T1000 (cell line): ENCODE measurements around the gene STK24.

Experiments
- DNase-seq: peaks from one replicate; lab custom pipeline; 2025; ENCODE audit warnings: mixed read lengths; lab: John Stamatoyannopoulos, UW

STK24 gene

DNA sequence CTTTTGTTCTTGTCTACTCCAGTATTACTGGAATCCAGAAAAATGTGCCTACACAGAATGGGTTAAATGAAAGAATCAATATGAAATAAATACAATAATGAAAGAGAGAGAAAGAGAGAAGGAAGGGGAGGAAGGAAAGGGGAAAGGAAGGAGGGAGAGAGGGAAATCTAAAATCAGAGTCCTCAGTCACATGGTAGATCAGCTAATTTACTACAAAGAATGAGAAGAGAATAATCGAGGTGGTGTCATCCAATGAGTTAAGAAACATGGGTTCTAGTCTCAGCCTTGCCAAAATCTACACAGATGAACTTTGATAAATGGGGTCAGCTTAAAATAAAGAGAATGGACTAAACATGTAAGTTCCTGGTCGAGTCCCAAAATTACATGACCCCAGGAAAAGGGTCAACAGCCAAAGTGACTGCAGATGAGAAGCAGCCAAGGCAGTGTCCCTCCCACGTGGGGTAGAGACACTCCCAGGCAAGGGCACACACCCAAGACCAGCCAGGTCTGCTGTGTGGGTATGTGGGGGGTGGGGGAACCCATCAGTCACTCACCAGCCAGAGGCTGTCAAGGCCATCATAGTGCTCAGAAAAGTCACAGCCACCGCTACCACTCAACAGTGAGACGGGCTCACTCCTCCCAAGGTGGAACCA, 103.6 kb downstream of the STK24 start:
- DNase-seq: no peak

- DNase-seq: no peak
These were observed 105.0 kb downstream of the STK24 start for GRCh38 chr13:98471934-98472333.

GRCh38 chr13:98470920-98471319, 106.0 kb downstream of the STK24 start:
- no peak for DNase-seq

GRCh38 chr13:98468929-98469328, 108.0 kb downstream of the STK24 start:
- no peak for DNase-seq

DNA sequence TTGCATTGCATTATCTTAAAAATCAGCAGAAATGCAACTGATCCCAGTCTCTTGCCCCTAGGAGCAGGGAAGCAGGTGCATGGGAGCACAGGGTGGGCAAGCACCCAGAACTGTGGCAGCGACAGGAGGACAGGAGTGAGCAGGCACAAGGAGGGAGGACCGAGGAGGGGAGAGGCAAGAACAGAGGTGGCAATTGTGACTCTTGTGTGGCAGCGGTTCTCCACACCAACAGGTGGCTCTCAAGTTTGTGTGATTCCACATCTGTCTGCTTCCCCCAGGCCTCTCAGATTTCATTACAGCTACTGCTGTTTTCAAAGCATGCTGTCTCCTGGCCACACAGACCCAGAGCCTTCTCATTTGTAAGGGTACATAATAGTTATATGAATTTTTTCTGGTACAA, 108.5 kb downstream of the STK24 start:
- DNase-seq: no peak

- no peak for DNase-seq
These were observed 109.5 kb downstream of the STK24 start for GRCh38 chr13:98467263-98467985.

GRCh38 chr13:98466634-98467236, 110.2 kb downstream of the STK24 start:
- DNase-seq: no peak

- no peak for DNase-seq
These were observed 114.0 kb downstream of the STK24 start for GRCh38 chr13:98462946-98463345.

GRCh38 chr13:98462241-98462882, 114.5 kb downstream of the STK24 start:
- DNase-seq: no peak

- no peak for DNase-seq
These were observed 115.2 kb downstream of the STK24 start for GRCh38 chr13:98461486-98462240.

GRCh38 chr13:98460516-98460915, 116.4 kb downstream of the STK24 start:
- DNase-seq: no peak

DNA sequence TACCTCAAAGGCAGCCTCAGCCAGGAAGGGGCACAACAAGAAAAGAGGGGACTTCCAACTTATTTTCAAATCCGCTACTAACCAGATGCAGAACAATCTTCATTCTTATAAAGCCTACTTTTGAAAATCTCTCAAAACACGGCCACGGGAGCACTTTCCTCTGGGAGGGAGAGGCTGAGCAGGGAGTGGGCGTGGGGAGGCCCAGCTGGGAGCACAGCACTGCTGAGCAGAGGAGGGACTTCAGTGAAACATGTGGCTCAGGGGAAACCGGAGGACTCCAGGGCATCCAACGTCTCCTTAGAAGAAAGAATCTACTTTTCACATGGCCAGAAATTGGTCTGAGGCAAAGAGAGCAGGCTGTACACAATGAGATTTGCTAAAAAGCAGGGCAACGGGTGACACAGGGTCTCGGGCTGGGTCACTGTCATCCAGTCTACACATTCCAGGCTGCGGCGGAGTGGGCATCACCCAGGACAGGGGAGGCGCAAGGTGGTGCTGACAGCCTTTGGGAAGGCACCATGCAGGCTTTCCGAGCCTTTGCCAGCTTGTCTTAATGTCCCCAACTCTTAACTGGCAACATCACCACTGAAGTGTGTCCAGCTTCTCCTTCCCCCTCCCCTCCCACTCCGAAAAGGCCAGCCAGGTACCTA, 117.1 kb downstream of the STK24 start:
- DNase-seq: no peak

- DNase-seq: no peak
These were observed 117.7 kb downstream of the STK24 start for GRCh38 chr13:98459171-98459681.

- no peak for DNase-seq
These were observed 118.5 kb downstream of the STK24 start for GRCh38 chr13:98458431-98458830.

DNA sequence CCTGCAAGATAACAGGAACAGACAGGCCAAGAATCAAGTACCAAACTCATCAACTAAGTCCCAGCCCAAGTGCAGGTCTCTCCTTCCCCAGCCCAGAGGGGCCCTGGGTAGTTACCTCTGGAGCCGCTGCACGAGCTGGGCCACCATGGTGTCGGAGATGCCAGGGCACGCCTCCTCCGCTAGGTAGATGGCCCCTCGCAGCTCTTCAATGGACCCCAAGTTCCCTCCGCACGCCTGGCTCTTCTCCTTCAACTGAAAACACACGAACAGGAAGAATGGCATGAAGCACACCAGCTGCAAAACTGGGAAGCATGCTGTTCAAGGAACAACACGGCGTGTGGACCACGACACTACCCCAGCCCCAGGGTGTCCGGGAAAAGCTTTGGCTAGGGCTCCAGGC, 119.9 kb downstream of the STK24 start:
- no peak for DNase-seq

DNA sequence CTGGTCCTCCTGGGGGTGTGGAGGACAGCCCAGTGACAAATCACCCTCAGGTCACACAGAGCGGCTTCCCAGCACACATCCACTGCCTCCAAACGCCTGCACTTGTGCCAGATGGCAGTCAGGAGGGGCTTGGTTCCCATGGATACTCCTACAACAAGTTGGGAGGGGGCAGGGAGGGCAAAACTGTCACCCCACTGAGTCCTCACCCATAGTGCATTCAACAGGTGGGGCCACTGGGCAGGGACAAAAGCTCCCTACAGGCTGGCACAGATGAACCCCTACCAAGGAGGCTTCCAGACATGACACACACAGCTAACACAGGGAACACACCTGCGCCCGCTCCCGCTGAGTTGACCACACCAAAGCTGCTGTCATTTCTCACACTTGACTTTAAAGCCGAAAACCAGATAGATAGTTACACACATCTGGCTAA, 120.5 kb downstream of the STK24 start:
- DNase-seq: no peak

- no peak for DNase-seq
These were observed 122.5 kb downstream of the STK24 start for GRCh38 chr13:98454389-98454881.

GRCh38 chr13:98452851-98453843, 123.8 kb downstream of the STK24 start:
- no peak for DNase-seq

- no peak for DNase-seq
These were observed 125.0 kb downstream of the STK24 start for GRCh38 chr13:98451676-98452470.
